Colonic mucosa (tissue), 4 donors: ENCODE measurements around the gene PPARG. TPM values are rescaled to one million over a fixed set of nuclear protein-coding genes. Genes with fewer than 3 reads are reported as not detected.

Source experiments
- DNase-seq: peaks from one replicate; pipeline ENCODE4 v3.0.0-alpha.2; 2020
- H3K27ac ChIP-seq: fragments of 200-600 bp; one replicate; pipeline ENCODE4 v1.8.0; 2021
- H3K27me3 ChIP-seq: fragments of 200-600 bp; one replicate; pipeline ENCODE4 v1.8.0; 2021
- H3K36me3 ChIP-seq: fragments of 200-600 bp; one replicate; pipeline ENCODE4 v1.8.0; 2021
- H3K4me1 ChIP-seq: fragments of 200-600 bp; one replicate; pipeline ENCODE4 v1.8.0; 2021; ENCODE audit warnings: mild to moderate bottlenecking
- H3K4me3 ChIP-seq: fragments of 200-600 bp; one replicate; pipeline ENCODE4 v1.8.0; 2021
- H3K9ac ChIP-seq, 2 donors: one replicate each; pipeline ENCODE4 v1.7.0; 2013; ENCODE audit warnings: control low read depth in 2 of 2, low read depth in 2 of 2, low read length in 2 of 2
- H3K9me3 ChIP-seq: fragments of 200-600 bp; one replicate; pipeline ENCODE4 v1.8.0; 2021
- CTCF ChIP-seq: fragments of 200-600 bp; IDR thresholded peaks from one replicate; pipeline ENCODE4 v1.8.0; 2022; ENCODE audit warnings: antibody characterized with exemption, mild to moderate bottlenecking
- intact Hi-C: fragments of 100-400 bp; cut with DNase I; formaldehyde crosslinking; loops from one replicate; pipeline ENCODE4 v1.14.1; 2022
- total RNA-seq, 2 donors: library from RNA; stranded (reverse); fragmentation: NEBNext Ultra II Directional in 1 of 2; extraction: Animal tissue kit (Norgen Biotek cat#: 25700) in 1 of 2; gene quantifications; one replicate each; pipeline ENCODE4 v1.2.1, GENCODE V29; 2021
- donor health status: healthy.
- donor health status: DM: no; HTN: no; CAD: no.
- donor health status: DM: no; HTN: no; CAD: no.

Gene PPARG
- total RNA-seq, 2 donors from 2014 or later: 85.2 to 169 TPM

GRCh38 chr3:12318758-12319621 lies 30.1 kb downstream of the PPARG start:
- intact Hi-C loops: no loop called here
- Histone ChIP-seq H3K9ac (no peak overlapping the region), H3K36me3 (no peaks in the 10 kb centered on the region), H3K4me1 (no peaks in the 10 kb centered on the region), H3K9me3 (no peaks in the 10 kb centered on the region), H3K27ac (no peak overlapping the region), H3K4me3 (no peak overlapping the region), H3K27me3 (no peaks in the 10 kb centered on the region)
- DNase-seq: no peak
- no peak for TF ChIP-seq CTCF

GRCh38 chr3:12321015-12321414 lies 32.1 kb downstream of the PPARG start:
- intact Hi-C loops: no loop called here
- Histone ChIP-seq H3K27me3 (no peaks in the 10 kb centered on the region), H3K27ac (no peak overlapping the region), H3K9ac (no peak overlapping the region), H3K9me3 (no peaks in the 10 kb centered on the region), H3K4me3 (no peak overlapping the region), H3K4me1 (peaks cover 3% of the 10 kb centered on the region), H3K36me3 (no peaks in the 10 kb centered on the region)
- no peak for DNase-seq
- no peak for TF ChIP-seq CTCF

- H3K9ac ChIP-seq: no peak overlapping the region
These were observed 34.4 kb downstream of the PPARG start for GRCh38 chr3:12323237-12323636.

GRCh38 chr3:12325586-12326515 lies 37.0 kb downstream of the PPARG start:
- TF ChIP-seq CTCF: no peak
- intact Hi-C loops: no loop called here
- no peak overlapping the region for H3K27ac ChIP-seq
- no peak overlapping the region for H3K4me3 ChIP-seq
- H3K9ac ChIP-seq: no peak overlapping the region
- no peaks in the 10 kb centered on the region for H3K27me3 ChIP-seq
- no peaks in the 10 kb centered on the region for H3K9me3 ChIP-seq
- H3K36me3 ChIP-seq: no peaks in the 10 kb centered on the region
- DNase-seq: no peak
- peaks cover 6% of the 10 kb centered on the region for H3K4me1 ChIP-seq

More at GRCh38 chr3:12323237-12323636, 34.4 kb downstream of the PPARG start:
- no peak overlapping the region for H3K4me3 ChIP-seq
- H3K9me3 ChIP-seq: no peaks in the 10 kb centered on the region
- no peak for TF ChIP-seq CTCF
- intact Hi-C loops: no loop called here
- H3K27me3 ChIP-seq: no peaks in the 10 kb centered on the region
- H3K27ac ChIP-seq: no peak overlapping the region
- H3K4me1 ChIP-seq: peaks cover 4% of the 10 kb centered on the region
- H3K36me3 ChIP-seq: no peaks in the 10 kb centered on the region
- no peak for DNase-seq

- Histone ChIP-seq H3K9ac (no peak overlapping the region), H3K9me3 (no peaks in the 10 kb centered on the region), H3K27ac (no peak overlapping the region), H3K4me3 (no peak overlapping the region), H3K27me3 (no peaks in the 10 kb centered on the region), H3K4me1 (peaks cover 6% of the 10 kb centered on the region), H3K36me3 (no peaks in the 10 kb centered on the region)
- DNase-seq: no peak
- intact Hi-C loops: no loop called here
- TF ChIP-seq CTCF: no peak
These were observed 38.2 kb downstream of the PPARG start for GRCh38 chr3:12327021-12327420.
